ENCODE results near the gene RNF151.

RNF151 gene

DNA sequence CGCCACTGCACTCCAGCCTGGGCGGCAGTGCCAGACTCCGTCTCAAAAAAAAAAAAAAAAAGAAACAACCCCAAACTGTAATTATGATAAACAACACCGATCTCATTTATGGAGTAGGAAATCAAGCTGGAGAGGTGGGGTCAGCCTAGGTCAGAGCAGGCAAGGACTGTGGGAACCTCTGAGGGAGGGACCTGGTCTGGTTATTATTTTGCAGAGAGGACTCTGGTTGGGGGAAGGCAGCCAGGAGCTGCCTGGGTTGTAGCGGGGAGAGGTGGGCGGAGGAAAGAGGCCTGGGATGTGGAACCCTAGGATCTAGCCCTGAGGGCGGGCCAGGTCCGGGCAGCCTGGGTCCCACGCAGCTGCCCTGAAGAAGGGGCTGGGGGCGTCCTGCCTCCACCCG, 37.6 kb upstream of the RNF151 start:
- H2BK15ac ChIP-seq (replicated peaks; ENCODE audit: low read depth) = no peak overlapping the region
- H3K4ac ChIP-seq (ENCODE audit: low read depth, low read length) = peak overlapping the region; percentile 60
- no peaks in the 10 kb centered on the region for H3K79me1 ChIP-seq (ENCODE audit: low read length)
- WGBS (ENCODE audit: extremely low coverage, insufficient coverage, low lambda C conversion rate) = no CpG with 5 or more reads among the region's 11 CpGs
- no peak overlapping the region for H3K27ac ChIP-seq (ENCODE audit: low read depth, low read length)
- H3K18ac ChIP-seq (ENCODE audit: low read length) = peak overlapping the region; percentile 89
- peak overlapping the region; percentile 1 for H3K4me2 ChIP-seq (ENCODE audit: low read length)
- no peak overlapping the region for H2AK5ac ChIP-seq (ENCODE audit: low read length)
- no peak overlapping the region for H4K5ac ChIP-seq (ENCODE audit: low read length)
- H3K36me3 ChIP-seq (ENCODE audit: control insufficient read depth, insufficient read depth, low read length) = no peaks in the 10 kb centered on the region
- no peaks in the 10 kb centered on the region for H3K4me1 ChIP-seq (ENCODE audit: control insufficient read depth, low read depth, low read length)
- no peak overlapping the region for H4K8ac ChIP-seq (ENCODE audit: low read depth, low read length)
- no peaks in the 10 kb centered on the region for H3K27me3 ChIP-seq (ENCODE audit: insufficient read depth, low read length, poor library complexity)
- no peak overlapping the region for H2BK120ac ChIP-seq (ENCODE audit: low read depth, low read length)
- no peak for DNase-seq
- peak overlapping the region; percentile 45 for H3K9ac ChIP-seq (ENCODE audit: low read length)
- H3K23ac ChIP-seq (ENCODE audit: low read length) = no peak overlapping the region
- H3K4me3 ChIP-seq (ENCODE audit: low read length) = no peak overlapping the region
- H3K56ac ChIP-seq (ENCODE audit: low read length) = peak overlapping the region; percentile 91
- no peak overlapping the region for H2BK5ac ChIP-seq (ENCODE audit: low read length)
- no peaks in the 10 kb centered on the region for H3K79me2 ChIP-seq (ENCODE audit: control insufficient read depth, insufficient read depth, low read length)

- Histone ChIP-seq H3K4ac (ENCODE audit: low read depth, low read length) (peak overlapping the region; percentile 60), H3K9ac (ENCODE audit: low read length) (peak overlapping the region; percentile 66), H3K36me3 (ENCODE audit: control insufficient read depth, insufficient read depth, low read length) (no peaks in the 10 kb centered on the region), H4K8ac (ENCODE audit: low read depth, low read length) (no peak overlapping the region), H3K79me2 (ENCODE audit: control insufficient read depth, insufficient read depth, low read length) (no peaks in the 10 kb centered on the region), H3K4me1 (ENCODE audit: control insufficient read depth, low read depth, low read length) (no peaks in the 10 kb centered on the region), H2AK5ac (ENCODE audit: low read length) (no peak overlapping the region), H3K18ac (ENCODE audit: low read length) (peak overlapping the region; percentile 89), H2BK15ac (replicated peaks; ENCODE audit: low read depth) (no peak overlapping the region), H3K23ac (ENCODE audit: low read length) (no peak overlapping the region), H3K56ac (ENCODE audit: low read length) (peak overlapping the region; percentile 91), H3K27me3 (ENCODE audit: insufficient read depth, low read length, poor library complexity) (no peaks in the 10 kb centered on the region), H3K79me1 (ENCODE audit: low read length) (no peaks in the 10 kb centered on the region), H2BK5ac (ENCODE audit: low read length) (no peak overlapping the region), H4K5ac (ENCODE audit: low read length) (no peak overlapping the region), H3K4me2 (ENCODE audit: low read length) (peak overlapping the region; percentile 57), H3K27ac (ENCODE audit: low read depth, low read length) (no peak overlapping the region), H2BK120ac (ENCODE audit: low read depth, low read length) (no peak overlapping the region), H3K4me3 (ENCODE audit: low read length) (no peak overlapping the region)
- DNase-seq = peak; percentile 82
- no CpG with 5 or more reads among the region's 70 CpGs for WGBS (ENCODE audit: extremely low coverage, insufficient coverage, low lambda C conversion rate)
Measured at GRCh38 chr16:1929578-1930337, 36.9 kb upstream of the RNF151 start.

DNA sequence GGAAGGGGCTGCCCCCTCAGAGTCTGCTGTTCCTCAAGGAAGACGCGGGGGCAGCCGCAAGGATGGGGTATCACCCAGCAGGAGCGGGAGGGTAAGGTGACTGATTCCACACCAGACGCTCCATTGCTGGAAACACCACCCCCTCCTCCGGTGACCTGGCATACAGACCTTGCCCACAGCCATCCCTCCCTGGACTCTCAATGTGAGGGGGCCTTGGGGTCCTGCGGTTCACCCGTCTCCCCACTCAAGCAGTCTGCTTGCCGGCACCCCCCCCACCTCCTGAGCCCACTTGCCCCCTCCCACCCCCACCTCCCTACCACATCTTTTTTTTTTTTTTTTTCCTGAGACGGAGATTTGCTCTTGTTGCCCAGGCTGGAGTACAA, 36.3 kb upstream of the RNF151 start:
- H3K4ac ChIP-seq (ENCODE audit: low read depth, low read length) = no peak overlapping the region
- no peaks in the 10 kb centered on the region for H3K36me3 ChIP-seq (ENCODE audit: control insufficient read depth, insufficient read depth, low read length)
- no CpG with 5 or more reads among the region's 10 CpGs for WGBS (ENCODE audit: extremely low coverage, insufficient coverage, low lambda C conversion rate)

GRCh38 chr16:1932050-1933028, 34.3 kb upstream of the RNF151 start:
- H4K5ac ChIP-seq (ENCODE audit: low read length) = no peak overlapping the region
- WGBS (ENCODE audit: extremely low coverage, insufficient coverage, low lambda C conversion rate) = no CpG with 5 or more reads among the region's 19 CpGs

More for the DNA sequence above, 36.3 kb upstream of the RNF151 start:
- Histone ChIP-seq H2BK5ac (ENCODE audit: low read length) (no peak overlapping the region), H4K8ac (ENCODE audit: low read depth, low read length) (no peak overlapping the region), H3K56ac (ENCODE audit: low read length) (no peak overlapping the region), H2BK120ac (ENCODE audit: low read depth, low read length) (no peak overlapping the region), H3K79me2 (ENCODE audit: control insufficient read depth, insufficient read depth, low read length) (no peaks in the 10 kb centered on the region), H2AK5ac (ENCODE audit: low read length) (no peak overlapping the region), H3K27me3 (ENCODE audit: insufficient read depth, low read length, poor library complexity) (no peaks in the 10 kb centered on the region), H3K4me2 (ENCODE audit: low read length) (no peak overlapping the region), H3K27ac (ENCODE audit: low read depth, low read length) (no peak overlapping the region), H3K4me1 (ENCODE audit: control insufficient read depth, low read depth, low read length) (no peaks in the 10 kb centered on the region), H3K23ac (ENCODE audit: low read length) (no peak overlapping the region), H3K79me1 (ENCODE audit: low read length) (no peaks in the 10 kb centered on the region), H3K18ac (ENCODE audit: low read length) (no peak overlapping the region), H3K9ac (ENCODE audit: low read length) (no peak overlapping the region), H4K5ac (ENCODE audit: low read length) (no peak overlapping the region), H2BK15ac (replicated peaks; ENCODE audit: low read depth) (no peak overlapping the region), H3K4me3 (ENCODE audit: low read length) (no peak overlapping the region)
- no peak for DNase-seq

DNA sequence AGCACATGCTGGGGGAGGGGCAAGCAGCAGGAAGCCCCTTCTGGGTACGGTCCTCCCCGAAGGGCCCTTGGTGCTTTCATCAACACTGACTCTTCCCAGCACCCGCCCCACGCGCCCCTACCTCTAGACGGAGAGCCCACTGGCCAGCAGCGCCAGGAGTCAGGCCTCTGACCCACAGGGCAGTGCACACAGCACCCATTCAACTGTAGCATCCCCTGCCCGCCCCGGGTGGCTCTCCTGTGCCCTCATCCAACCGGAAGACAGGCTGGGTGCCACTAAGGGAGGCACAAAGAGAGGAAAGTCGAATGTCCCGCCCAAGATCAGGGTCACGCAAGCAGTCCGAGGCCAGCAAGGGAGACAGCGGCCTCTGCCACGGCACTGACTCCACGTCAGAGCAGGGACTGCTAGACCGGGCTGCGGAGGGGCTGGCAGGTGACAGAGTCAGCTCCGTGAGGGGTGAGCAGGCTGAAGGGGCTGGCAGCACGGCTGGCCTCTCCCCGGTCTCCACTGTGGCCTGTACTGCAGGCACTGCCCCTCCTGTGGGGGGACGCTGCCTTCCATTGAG, 33.5 kb upstream of the RNF151 start:
- H3K79me2 ChIP-seq (ENCODE audit: control insufficient read depth, insufficient read depth, low read length) = no peaks in the 10 kb centered on the region
- no peak overlapping the region for H3K56ac ChIP-seq (ENCODE audit: low read length)
- no peak overlapping the region for H2BK5ac ChIP-seq (ENCODE audit: low read length)
- DNase-seq = no peak
- no peak overlapping the region for H2BK120ac ChIP-seq (ENCODE audit: low read depth, low read length)
- no peak overlapping the region for H3K23ac ChIP-seq (ENCODE audit: low read length)
- no peaks in the 10 kb centered on the region for H3K27me3 ChIP-seq (ENCODE audit: insufficient read depth, low read length, poor library complexity)
- no peaks in the 10 kb centered on the region for H3K36me3 ChIP-seq (ENCODE audit: control insufficient read depth, insufficient read depth, low read length)
- H3K4ac ChIP-seq (ENCODE audit: low read depth, low read length) = no peak overlapping the region
- H4K8ac ChIP-seq (ENCODE audit: low read depth, low read length) = no peak overlapping the region
- H3K9ac ChIP-seq (ENCODE audit: low read length) = no peak overlapping the region
- H2BK15ac ChIP-seq (replicated peaks; ENCODE audit: low read depth) = no peak overlapping the region
- no peak overlapping the region for H3K27ac ChIP-seq (ENCODE audit: low read depth, low read length)
- no CpG with 5 or more reads among the region's 23 CpGs for WGBS (ENCODE audit: extremely low coverage, insufficient coverage, low lambda C conversion rate)
- H3K18ac ChIP-seq (ENCODE audit: low read length) = no peak overlapping the region
- H3K4me1 ChIP-seq (ENCODE audit: control insufficient read depth, low read depth, low read length) = no peaks in the 10 kb centered on the region
- no peaks in the 10 kb centered on the region for H3K79me1 ChIP-seq (ENCODE audit: low read length)
- H2AK5ac ChIP-seq (ENCODE audit: low read length) = no peak overlapping the region
- H4K5ac ChIP-seq (ENCODE audit: low read length) = no peak overlapping the region
- no peak overlapping the region for H3K4me3 ChIP-seq (ENCODE audit: low read length)
- no peak overlapping the region for H3K4me2 ChIP-seq (ENCODE audit: low read length)

More at GRCh38 chr16:1932050-1933028, 34.3 kb upstream of the RNF151 start:
- H3K36me3 ChIP-seq (ENCODE audit: control insufficient read depth, insufficient read depth, low read length) = no peaks in the 10 kb centered on the region
- no peak overlapping the region for H3K23ac ChIP-seq (ENCODE audit: low read length)
- H3K4me2 ChIP-seq (ENCODE audit: low read length) = no peak overlapping the region
- H2AK5ac ChIP-seq (ENCODE audit: low read length) = no peak overlapping the region
- H4K8ac ChIP-seq (ENCODE audit: low read depth, low read length) = no peak overlapping the region
- no peak overlapping the region for H2BK5ac ChIP-seq (ENCODE audit: low read length)
- DNase-seq = peak; percentile 80
- H3K18ac ChIP-seq (ENCODE audit: low read length) = no peak overlapping the region
- H3K4me1 ChIP-seq (ENCODE audit: control insufficient read depth, low read depth, low read length) = no peaks in the 10 kb centered on the region
- H3K9ac ChIP-seq (ENCODE audit: low read length) = no peak overlapping the region
- H3K4ac ChIP-seq (ENCODE audit: low read depth, low read length) = no peak overlapping the region
- H3K56ac ChIP-seq (ENCODE audit: low read length) = no peak overlapping the region
- H3K27ac ChIP-seq (ENCODE audit: low read depth, low read length) = no peak overlapping the region
- H2BK15ac ChIP-seq (replicated peaks; ENCODE audit: low read depth) = no peak overlapping the region
- H3K4me3 ChIP-seq (ENCODE audit: low read length) = no peak overlapping the region
- H3K79me1 ChIP-seq (ENCODE audit: low read length) = no peaks in the 10 kb centered on the region
- no peaks in the 10 kb centered on the region for H3K27me3 ChIP-seq (ENCODE audit: insufficient read depth, low read length, poor library complexity)
- H3K79me2 ChIP-seq (ENCODE audit: control insufficient read depth, insufficient read depth, low read length) = no peaks in the 10 kb centered on the region
- no peak overlapping the region for H2BK120ac ChIP-seq (ENCODE audit: low read depth, low read length)
